ENCODE data around the gene NUP50.

NUP50 gene

DNA sequence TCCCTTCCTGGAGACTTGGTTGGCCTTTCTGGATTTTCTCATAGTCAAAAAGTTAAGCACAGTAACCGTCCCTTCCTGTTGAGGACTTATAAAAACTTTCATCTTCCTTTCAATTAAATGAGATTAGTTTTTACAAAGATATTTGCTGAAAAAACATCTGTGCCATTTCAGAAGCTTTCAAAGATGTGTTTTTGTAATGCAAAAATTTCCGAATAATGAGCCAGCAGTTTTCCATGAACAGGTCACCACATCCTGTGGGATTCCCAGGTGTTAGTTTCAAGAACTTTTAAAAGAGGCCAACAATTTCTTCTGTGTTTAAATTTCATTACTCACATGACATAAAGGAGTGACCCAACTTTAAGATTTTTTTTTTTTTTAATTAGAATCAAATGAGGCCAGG is 18.0 kb downstream of the NUP50 start:
- in situ Hi-C loops (cut with HindIII; ENCODE audit: low pct_ligation_motif_present, low sequenced_read_pairs): no loop called here
- H3K27me3 ChIP-seq (replicated peaks): no peaks in the 10 kb centered on the region
- H3K36me3 ChIP-seq (replicated peaks): peaks cover 43% of the 10 kb centered on the region
- no peak for DNase-seq
- TF ChIP-seq, protein P1, sequence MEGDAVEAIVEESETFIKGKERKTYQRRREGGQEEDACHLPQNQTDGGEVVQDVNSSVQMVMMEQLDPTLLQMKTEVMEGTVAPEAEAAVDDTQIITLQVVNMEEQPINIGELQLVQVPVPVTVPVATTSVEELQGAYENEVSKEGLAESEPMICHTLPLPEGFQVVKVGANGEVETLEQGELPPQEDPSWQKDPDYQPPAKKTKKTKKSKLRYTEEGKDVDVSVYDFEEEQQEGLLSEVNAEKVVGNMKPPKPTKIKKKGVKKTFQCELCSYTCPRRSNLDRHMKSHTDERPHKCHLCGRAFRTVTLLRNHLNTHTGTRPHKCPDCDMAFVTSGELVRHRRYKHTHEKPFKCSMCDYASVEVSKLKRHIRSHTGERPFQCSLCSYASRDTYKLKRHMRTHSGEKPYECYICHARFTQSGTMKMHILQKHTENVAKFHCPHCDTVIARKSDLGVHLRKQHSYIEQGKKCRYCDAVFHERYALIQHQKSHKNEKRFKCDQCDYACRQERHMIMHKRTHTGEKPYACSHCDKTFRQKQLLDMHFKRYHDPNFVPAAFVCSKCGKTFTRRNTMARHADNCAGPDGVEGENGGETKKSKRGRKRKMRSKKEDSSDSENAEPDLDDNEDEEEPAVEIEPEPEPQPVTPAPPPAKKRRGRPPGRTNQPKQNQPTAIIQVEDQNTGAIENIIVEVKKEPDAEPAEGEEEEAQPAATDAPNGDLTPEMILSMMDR (IDR thresholded peaks at IDR 0.05; ENCODE audit: low read depth, low read length, missing control alignments): no peak
- H3K4me3 ChIP-seq (ENCODE audit: low read depth, low read length): no peak overlapping the region
- H3K27ac ChIP-seq: no peak overlapping the region

DNA sequence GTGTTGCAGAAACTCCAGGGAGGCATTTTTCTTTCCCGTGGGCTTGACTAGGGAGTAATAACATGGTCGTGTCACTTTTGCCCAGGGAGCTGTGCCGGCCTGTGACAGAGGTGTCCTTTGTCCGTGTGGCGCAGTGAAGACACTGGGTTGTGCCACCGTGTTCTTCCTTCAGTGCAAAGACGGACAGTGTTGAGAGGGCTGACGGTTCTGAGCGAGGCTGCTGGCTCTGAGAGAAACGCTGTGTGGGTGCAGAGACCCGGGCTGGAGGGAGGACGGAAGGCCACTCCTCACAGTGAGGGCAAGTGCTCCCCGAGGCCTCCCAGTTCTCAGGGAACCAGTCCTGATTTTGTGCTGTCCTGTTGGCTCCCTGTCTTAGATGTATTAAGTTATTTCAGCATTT is 20.2 kb downstream of the NUP50 start:
- in situ Hi-C loops (cut with HindIII; ENCODE audit: low pct_ligation_motif_present, low sequenced_read_pairs): no loop called here
- peaks cover 33% of the 10 kb centered on the region for H3K36me3 ChIP-seq (replicated peaks)
- no peak overlapping the region for H3K27ac ChIP-seq
- H3K27me3 ChIP-seq (replicated peaks): no peaks in the 10 kb centered on the region
- no peak overlapping the region for H3K4me3 ChIP-seq (ENCODE audit: low read depth, low read length)
- DNase-seq: no peak
- TF ChIP-seq, protein P1 (IDR thresholded peaks at IDR 0.05; ENCODE audit: low read depth, low read length, missing control alignments): no peak

DNA sequence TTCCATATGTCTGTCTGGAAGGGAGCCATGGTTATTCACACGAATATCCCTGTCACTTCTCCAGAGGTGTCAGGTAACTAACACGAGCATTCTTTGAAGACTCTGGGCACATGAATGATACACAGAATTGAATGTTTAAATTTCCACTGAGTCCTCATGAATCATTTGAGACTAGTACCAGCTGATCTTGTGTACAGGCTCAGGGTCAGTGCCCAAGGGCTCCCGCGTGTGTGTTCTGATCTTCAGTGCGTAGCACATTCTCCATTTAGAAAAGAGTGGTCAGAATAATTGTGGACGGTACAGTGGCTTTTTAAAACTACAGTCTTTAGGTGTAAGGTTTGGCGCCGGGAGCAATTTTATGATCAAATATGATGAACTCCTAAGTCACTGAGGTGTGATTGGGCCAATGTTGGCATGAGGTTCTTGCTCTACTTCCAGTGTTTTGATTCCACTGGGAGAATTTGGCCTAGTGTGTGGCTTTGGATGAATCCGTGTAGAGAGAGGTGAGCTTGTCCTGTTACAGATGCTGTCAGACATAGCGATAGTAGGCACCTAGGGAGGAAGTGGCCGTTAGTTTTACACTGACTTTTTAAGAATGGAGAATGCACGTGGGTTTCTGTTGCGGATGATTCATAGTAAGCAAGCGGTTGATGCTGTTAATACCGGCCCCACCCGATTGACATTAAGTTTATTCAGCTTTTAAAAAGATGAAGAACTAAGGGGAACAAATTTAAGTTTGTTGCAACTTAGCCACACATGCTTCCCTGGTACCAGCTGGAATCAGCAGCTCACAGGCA is 22.2 kb downstream of the NUP50 start:
- no peak overlapping the region for H3K4me3 ChIP-seq (ENCODE audit: low read depth, low read length)
- H3K27me3 ChIP-seq (replicated peaks): no peaks in the 10 kb centered on the region
- in situ Hi-C loops (cut with HindIII; ENCODE audit: low pct_ligation_motif_present, low sequenced_read_pairs): no loop called here
- TF ChIP-seq, protein P1 (IDR thresholded peaks at IDR 0.05; ENCODE audit: low read depth, low read length, missing control alignments): no peak
- H3K36me3 ChIP-seq (replicated peaks): peaks cover 24% of the 10 kb centered on the region
- no peak for DNase-seq
- H3K27ac ChIP-seq: no peak overlapping the region

DNA sequence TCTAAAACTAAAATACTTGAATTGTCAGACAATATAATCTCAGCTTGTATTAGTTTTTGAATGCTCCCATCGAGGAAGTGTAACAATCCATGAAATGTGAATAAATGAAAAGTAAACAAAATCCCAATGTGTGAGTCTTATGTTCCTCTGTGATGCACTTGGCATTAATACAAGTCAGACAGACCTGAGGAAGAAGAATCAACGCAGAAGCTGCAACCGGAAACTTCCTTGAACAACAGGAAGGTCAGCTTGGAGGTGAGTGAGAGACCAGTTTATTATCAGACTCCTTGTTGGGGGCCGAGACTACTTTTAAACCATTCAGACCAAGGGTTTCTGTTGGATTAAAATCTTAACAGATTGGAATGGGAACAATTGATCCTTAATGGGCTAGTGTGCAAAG is 24.2 kb downstream of the NUP50 start:
- H3K36me3 ChIP-seq (replicated peaks): peaks cover 12% of the 10 kb centered on the region
- TF ChIP-seq, protein P1 (IDR thresholded peaks at IDR 0.05; ENCODE audit: low read depth, low read length, missing control alignments): no peak
- H3K27ac ChIP-seq: no peak overlapping the region
- DNase-seq: no peak
- in situ Hi-C loops (cut with HindIII; ENCODE audit: low pct_ligation_motif_present, low sequenced_read_pairs): no loop called here
- H3K4me3 ChIP-seq (ENCODE audit: low read depth, low read length): no peak overlapping the region
- H3K27me3 ChIP-seq (replicated peaks): no peaks in the 10 kb centered on the region

DNA sequence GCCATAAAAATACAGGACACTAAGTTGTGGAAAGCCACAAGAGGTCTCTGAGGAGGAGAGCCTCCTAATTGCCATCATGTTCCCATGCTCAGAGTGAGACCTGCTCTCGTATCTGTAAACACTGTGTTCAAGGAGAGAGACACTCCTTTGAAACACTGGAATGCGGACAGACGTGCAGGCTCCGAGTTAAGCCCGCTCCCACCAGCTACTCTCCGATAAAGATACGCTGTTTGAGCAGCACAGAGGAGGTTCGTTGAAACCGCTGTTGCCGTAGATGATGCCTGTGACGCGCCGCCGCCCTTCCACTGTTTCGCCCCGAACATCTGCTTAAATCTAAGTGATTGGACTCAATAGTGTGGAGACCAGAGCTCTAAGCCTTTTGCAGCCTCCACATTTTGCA is 25.1 kb downstream of the NUP50 start:
- Histone ChIP-seq H3K27ac (no peak overlapping the region), H3K36me3 (replicated peaks) (peaks cover 5% of the 10 kb centered on the region), H3K27me3 (replicated peaks) (no peaks in the 10 kb centered on the region), H3K4me3 (ENCODE audit: low read depth, low read length) (no peak overlapping the region)
- in situ Hi-C loops (cut with HindIII; ENCODE audit: low pct_ligation_motif_present, low sequenced_read_pairs): no loop called here
- TF ChIP-seq, protein P1 (IDR thresholded peaks at IDR 0.05; ENCODE audit: low read depth, low read length, missing control alignments): no peak
- DNase-seq: no peak

Measured in brain microvascular endothelial cell (primary cell).